HEK293 (cell line): ENCODE measurements around the gene FAM76A.

Experiments
- GLI2 ChIP-seq: fragments of 450-650 bp; formaldehyde crosslinking; IDR thresholded peaks from 2 replicates; pipeline ENCODE4; 2017; ENCODE audit warnings: missing biosample characterization, missing genetic modification characterization, low read depth, borderline replicate concordance
- GLIS1 ChIP-seq: fragments of 450-650 bp; formaldehyde crosslinking; IDR thresholded peaks from 2 replicates; pipeline ENCODE4 v1.5.1; 2016; ENCODE audit warnings: missing biosample characterization, missing genetic modification characterization
- KLF7 ChIP-seq: fragments of 450-650 bp; formaldehyde crosslinking; IDR thresholded peaks from 2 replicates; pipeline ENCODE4 v1.5.1; 2016; ENCODE audit warnings: missing biosample characterization, missing genetic modification characterization, borderline replicate concordance
- ZBTB48 ChIP-seq: fragments of 450-650 bp; formaldehyde crosslinking; IDR thresholded peaks from 2 replicates; pipeline ENCODE4 v1.5.1; 2016; ENCODE audit warnings: missing biosample characterization, missing genetic modification characterization
- ZEB2 ChIP-seq: fragments of 450-650 bp; formaldehyde crosslinking; IDR thresholded peaks from 2 replicates; pipeline ENCODE4 v1.5.1; 2016; ENCODE audit warnings: missing biosample characterization, missing genetic modification characterization
- ZFP3 ChIP-seq: fragments of 450-650 bp; formaldehyde crosslinking; IDR thresholded peaks from 2 replicates; pipeline ENCODE4 v1.5.1; 2016; ENCODE audit warnings: low read depth, missing biosample characterization, missing genetic modification characterization
- ZNF114 ChIP-seq: fragments of 450-650 bp; formaldehyde crosslinking; IDR thresholded peaks from 2 replicates; pipeline ENCODE4 v1.5.0; 2017; ENCODE audit warnings: missing biosample characterization, missing genetic modification characterization
- ZNF174 ChIP-seq: fragments of 450-650 bp; formaldehyde crosslinking; IDR thresholded peaks from 2 replicates; pipeline ENCODE4 v1.5.0; 2017; ENCODE audit warnings: missing biosample characterization, mild to moderate bottlenecking, missing genetic modification characterization
- ZNF184 ChIP-seq: fragments of 450-650 bp; IDR thresholded peaks from 2 replicates; pipeline ENCODE4 v1.5.1; 2018; ENCODE audit warnings: missing biosample characterization, mild to moderate bottlenecking, missing genetic modification characterization
- ZNF202 ChIP-seq: fragments of 450-650 bp; formaldehyde crosslinking; IDR thresholded peaks from 2 replicates; pipeline ENCODE4 v1.5.1; 2016; ENCODE audit warnings: missing biosample characterization, missing genetic modification characterization, borderline replicate concordance
- ZNF223 ChIP-seq: fragments of 450-650 bp; formaldehyde crosslinking; IDR thresholded peaks from 2 replicates; pipeline ENCODE4 v1.5.1; 2016; ENCODE audit warnings: missing biosample characterization, missing genetic modification characterization
- ZNF335 ChIP-seq: fragments of 450-650 bp; formaldehyde crosslinking; conservative IDR thresholded peaks from 2 replicates; pipeline ENCODE4 v1.5.1; 2016; ENCODE audit warnings: missing biosample characterization, missing genetic modification characterization
- ZNF510 ChIP-seq: fragments of 450-650 bp; formaldehyde crosslinking; IDR thresholded peaks from 2 replicates; pipeline ENCODE4 v1.5.1; 2018; ENCODE audit warnings: mild to moderate bottlenecking, missing genetic modification characterization, missing biosample characterization; ENCODE audit not compliant: insufficient replicate concordance
- ZNF544 ChIP-seq: fragments of 450-650 bp; formaldehyde crosslinking; IDR thresholded peaks from 2 replicates; pipeline ENCODE4 v1.5.0; 2017; ENCODE audit warnings: missing biosample characterization, missing genetic modification characterization
- ZNF571 ChIP-seq: fragments of 450-650 bp; formaldehyde crosslinking; IDR thresholded peaks from 2 replicates; pipeline ENCODE4 v1.5.0; 2017; ENCODE audit warnings: missing biosample characterization, missing genetic modification characterization
- ZNF585B ChIP-seq: fragments of 450-650 bp; formaldehyde crosslinking; IDR thresholded peaks from 2 replicates; pipeline ENCODE4 v1.5.1; 2016; ENCODE audit warnings: missing biosample characterization, missing genetic modification characterization
- ZNF624 ChIP-seq: fragments of 450-650 bp; formaldehyde crosslinking; IDR thresholded peaks from 2 replicates; pipeline ENCODE4 v1.5.1; 2017; ENCODE audit warnings: missing biosample characterization, missing genetic modification characterization
- ZNF629 ChIP-seq: fragments of 450-650 bp; formaldehyde crosslinking; IDR thresholded peaks from 2 replicates; pipeline ENCODE4 v1.5.1; 2017; ENCODE audit warnings: missing biosample characterization, missing genetic modification characterization
- ZNF660 ChIP-seq: fragments of 450-650 bp; IDR thresholded peaks from 2 replicates; pipeline ENCODE4 v1.5.1; 2018; ENCODE audit warnings: missing biosample characterization, mild to moderate bottlenecking, missing genetic modification characterization
- TF ChIP-seq, protein P1 (sequence below): fragments of 450-650 bp; formaldehyde crosslinking; IDR thresholded peaks from 2 replicates; pipeline ENCODE4 v1.5.1; 2016; ENCODE audit warnings: missing biosample characterization, missing genetic modification characterization
- TF ChIP-seq, protein P2 (sequence below): fragments of 450-650 bp; formaldehyde crosslinking; IDR thresholded peaks from 2 replicates; pipeline ENCODE4 v1.5.1; 2016; ENCODE audit warnings: missing biosample characterization, missing genetic modification characterization
- TF ChIP-seq, protein P3 (sequence below): fragments of 450-650 bp; formaldehyde crosslinking; IDR thresholded peaks from 2 replicates; pipeline ENCODE4 v1.5.1; 2016; ENCODE audit warnings: missing biosample characterization, missing genetic modification characterization
- TF ChIP-seq, protein P4 (sequence below): fragments of 450-650 bp; formaldehyde crosslinking; IDR thresholded peaks from 2 replicates; pipeline ENCODE4 v1.5.1; 2016; ENCODE audit warnings: missing biosample characterization, missing genetic modification characterization
- TF ChIP-seq, protein P5 (sequence below): fragments of 450-650 bp; formaldehyde crosslinking; IDR thresholded peaks from 2 replicates; pipeline ENCODE4 v1.5.0; 2017; ENCODE audit warnings: missing biosample characterization, missing genetic modification characterization, borderline replicate concordance

FAM76A gene

DNA sequence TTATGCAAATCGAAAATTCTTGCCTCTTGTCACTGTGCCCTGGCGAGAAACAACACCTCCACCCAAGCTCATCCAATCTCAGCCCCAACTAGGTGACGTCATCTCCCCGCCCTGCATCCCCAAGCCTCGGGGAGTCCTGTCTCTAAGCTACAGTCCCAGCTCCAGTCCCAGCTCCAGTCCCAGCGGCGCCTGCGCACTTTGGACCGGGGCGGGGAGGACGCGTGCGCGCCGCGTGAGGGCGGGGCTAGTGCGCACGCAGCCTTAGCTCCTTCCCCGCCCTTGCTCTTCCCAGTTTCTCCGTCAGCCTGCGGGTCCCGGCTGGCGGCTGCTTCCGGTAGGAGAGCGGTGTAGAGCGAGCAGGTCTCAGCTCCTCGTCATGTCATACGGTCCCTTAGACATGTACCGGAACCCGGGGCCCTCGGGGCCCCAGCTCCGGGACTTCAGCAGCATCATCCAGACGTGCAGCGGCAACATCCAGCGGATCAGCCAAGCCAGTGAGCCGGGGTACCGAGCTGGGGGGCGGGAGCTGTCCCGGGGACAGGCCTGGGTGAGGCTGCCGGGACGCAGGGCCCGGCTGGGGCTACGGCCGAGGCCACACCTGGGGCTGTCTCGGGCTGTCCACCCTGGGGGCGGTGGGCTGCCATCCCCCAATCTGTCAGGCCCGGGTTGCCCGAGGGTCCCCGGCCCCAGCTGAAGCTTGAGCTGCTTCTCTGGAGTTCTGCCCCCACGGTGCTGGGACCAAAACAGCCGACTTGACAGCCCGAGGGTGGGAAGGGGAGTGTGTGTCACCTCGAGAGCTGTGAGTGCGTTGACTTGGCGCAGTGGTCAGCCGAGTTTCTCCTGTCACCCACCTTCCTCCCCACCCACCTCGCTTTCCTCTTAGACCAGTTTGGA, 47.4 kb downstream of the FAM76A start, which contains the start of gene STX12 (continued):
- TF ChIP-seq ZNF223 (tag by site-specific recombination) (no peak), ZNF510 (tag by site-specific recombination) (no peak), ZNF660 (tag by site-specific recombination) (peak; percentile 54), ZNF571 (no peak), ZFP3 (no peak; the same call in 1 of the 2 replicates), ZNF629 (peak; percentile 98), ZBTB48 (tag by site-specific recombination) (peak; percentile 94), GLIS1 (peak; percentile 80), KLF7 (tag by site-specific recombination) (no peak; the same call in 1 of the 2 replicates), ZNF544 (tag by site-specific recombination) (no peak), ZNF585B (tag by site-specific recombination) (no peak), ZNF114 (no peak), ZNF174 (tag by site-specific recombination) (no peak), ZNF335 (tag by site-specific recombination) (peak; percentile 78), ZNF624 (tag by site-specific recombination) (no peak), ZNF184 (tag by site-specific recombination) (no peak; the same call in 1 of the 2 replicates), GLI2 (no peak), ZEB2 (tag by site-specific recombination) (peak; percentile 85), ZNF202 (tag by site-specific recombination) (no peak)
- TF ChIP-seq, protein P1, sequence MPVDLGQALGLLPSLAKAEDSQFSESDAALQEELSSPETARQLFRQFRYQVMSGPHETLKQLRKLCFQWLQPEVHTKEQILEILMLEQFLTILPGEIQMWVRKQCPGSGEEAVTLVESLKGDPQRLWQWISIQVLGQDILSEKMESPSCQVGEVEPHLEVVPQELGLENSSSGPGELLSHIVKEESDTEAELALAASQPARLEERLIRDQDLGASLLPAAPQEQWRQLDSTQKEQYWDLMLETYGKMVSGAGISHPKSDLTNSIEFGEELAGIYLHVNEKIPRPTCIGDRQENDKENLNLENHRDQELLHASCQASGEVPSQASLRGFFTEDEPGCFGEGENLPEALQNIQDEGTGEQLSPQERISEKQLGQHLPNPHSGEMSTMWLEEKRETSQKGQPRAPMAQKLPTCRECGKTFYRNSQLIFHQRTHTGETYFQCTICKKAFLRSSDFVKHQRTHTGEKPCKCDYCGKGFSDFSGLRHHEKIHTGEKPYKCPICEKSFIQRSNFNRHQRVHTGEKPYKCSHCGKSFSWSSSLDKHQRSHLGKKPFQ (tag by site-specific recombination), result no peak
- TF ChIP-seq, protein P2, sequence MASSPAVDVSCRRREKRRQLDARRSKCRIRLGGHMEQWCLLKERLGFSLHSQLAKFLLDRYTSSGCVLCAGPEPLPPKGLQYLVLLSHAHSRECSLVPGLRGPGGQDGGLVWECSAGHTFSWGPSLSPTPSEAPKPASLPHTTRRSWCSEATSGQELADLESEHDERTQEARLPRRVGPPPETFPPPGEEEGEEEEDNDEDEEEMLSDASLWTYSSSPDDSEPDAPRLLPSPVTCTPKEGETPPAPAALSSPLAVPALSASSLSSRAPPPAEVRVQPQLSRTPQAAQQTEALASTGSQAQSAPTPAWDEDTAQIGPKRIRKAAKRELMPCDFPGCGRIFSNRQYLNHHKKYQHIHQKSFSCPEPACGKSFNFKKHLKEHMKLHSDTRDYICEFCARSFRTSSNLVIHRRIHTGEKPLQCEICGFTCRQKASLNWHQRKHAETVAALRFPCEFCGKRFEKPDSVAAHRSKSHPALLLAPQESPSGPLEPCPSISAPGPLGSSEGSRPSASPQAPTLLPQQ, result peak; percentile 22
- TF ChIP-seq, protein P3, sequence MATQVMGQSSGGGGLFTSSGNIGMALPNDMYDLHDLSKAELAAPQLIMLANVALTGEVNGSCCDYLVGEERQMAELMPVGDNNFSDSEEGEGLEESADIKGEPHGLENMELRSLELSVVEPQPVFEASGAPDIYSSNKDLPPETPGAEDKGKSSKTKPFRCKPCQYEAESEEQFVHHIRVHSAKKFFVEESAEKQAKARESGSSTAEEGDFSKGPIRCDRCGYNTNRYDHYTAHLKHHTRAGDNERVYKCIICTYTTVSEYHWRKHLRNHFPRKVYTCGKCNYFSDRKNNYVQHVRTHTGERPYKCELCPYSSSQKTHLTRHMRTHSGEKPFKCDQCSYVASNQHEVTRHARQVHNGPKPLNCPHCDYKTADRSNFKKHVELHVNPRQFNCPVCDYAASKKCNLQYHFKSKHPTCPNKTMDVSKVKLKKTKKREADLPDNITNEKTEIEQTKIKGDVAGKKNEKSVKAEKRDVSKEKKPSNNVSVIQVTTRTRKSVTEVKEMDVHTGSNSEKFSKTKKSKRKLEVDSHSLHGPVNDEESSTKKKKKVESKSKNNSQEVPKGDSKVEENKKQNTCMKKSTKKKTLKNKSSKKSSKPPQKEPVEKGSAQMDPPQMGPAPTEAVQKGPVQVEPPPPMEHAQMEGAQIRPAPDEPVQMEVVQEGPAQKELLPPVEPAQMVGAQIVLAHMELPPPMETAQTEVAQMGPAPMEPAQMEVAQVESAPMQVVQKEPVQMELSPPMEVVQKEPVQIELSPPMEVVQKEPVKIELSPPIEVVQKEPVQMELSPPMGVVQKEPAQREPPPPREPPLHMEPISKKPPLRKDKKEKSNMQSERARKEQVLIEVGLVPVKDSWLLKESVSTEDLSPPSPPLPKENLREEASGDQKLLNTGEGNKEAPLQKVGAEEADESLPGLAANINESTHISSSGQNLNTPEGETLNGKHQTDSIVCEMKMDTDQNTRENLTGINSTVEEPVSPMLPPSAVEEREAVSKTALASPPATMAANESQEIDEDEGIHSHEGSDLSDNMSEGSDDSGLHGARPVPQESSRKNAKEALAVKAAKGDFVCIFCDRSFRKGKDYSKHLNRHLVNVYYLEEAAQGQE (tag by site-specific recombination), result peak; percentile 57; the same call in 1 of the 2 replicates
- TF ChIP-seq, protein P4, sequence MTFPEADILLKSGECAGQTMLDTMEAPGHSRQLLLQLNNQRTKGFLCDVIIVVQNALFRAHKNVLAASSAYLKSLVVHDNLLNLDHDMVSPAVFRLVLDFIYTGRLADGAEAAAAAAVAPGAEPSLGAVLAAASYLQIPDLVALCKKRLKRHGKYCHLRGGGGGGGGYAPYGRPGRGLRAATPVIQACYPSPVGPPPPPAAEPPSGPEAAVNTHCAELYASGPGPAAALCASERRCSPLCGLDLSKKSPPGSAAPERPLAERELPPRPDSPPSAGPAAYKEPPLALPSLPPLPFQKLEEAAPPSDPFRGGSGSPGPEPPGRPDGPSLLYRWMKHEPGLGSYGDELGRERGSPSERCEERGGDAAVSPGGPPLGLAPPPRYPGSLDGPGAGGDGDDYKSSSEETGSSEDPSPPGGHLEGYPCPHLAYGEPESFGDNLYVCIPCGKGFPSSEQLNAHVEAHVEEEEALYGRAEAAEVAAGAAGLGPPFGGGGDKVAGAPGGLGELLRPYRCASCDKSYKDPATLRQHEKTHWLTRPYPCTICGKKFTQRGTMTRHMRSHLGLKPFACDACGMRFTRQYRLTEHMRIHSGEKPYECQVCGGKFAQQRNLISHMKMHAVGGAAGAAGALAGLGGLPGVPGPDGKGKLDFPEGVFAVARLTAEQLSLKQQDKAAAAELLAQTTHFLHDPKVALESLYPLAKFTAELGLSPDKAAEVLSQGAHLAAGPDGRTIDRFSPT, result peak; percentile 28; the same call in 1 of the 2 replicates
- TF ChIP-seq, protein P5, sequence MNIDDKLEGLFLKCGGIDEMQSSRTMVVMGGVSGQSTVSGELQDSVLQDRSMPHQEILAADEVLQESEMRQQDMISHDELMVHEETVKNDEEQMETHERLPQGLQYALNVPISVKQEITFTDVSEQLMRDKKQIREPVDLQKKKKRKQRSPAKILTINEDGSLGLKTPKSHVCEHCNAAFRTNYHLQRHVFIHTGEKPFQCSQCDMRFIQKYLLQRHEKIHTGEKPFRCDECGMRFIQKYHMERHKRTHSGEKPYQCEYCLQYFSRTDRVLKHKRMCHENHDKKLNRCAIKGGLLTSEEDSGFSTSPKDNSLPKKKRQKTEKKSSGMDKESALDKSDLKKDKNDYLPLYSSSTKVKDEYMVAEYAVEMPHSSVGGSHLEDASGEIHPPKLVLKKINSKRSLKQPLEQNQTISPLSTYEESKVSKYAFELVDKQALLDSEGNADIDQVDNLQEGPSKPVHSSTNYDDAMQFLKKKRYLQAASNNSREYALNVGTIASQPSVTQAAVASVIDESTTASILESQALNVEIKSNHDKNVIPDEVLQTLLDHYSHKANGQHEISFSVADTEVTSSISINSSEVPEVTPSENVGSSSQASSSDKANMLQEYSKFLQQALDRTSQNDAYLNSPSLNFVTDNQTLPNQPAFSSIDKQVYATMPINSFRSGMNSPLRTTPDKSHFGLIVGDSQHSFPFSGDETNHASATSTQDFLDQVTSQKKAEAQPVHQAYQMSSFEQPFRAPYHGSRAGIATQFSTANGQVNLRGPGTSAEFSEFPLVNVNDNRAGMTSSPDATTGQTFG (tag by site-specific recombination), result no peak; the same call in 1 of the 2 replicates
